Left lobe of liver (tissue), 2 donors: ENCODE results near the gene TMEM229A. TPM values are rescaled to one million over a fixed set of nuclear protein-coding genes. Genes with fewer than 3 reads are reported as not detected.
A peak's percentile ranks its signal among the peaks of the same experiment; 100 is the strongest.
"Not testable (repeated sequence)": the region's sequence is repeated elsewhere in the genome, so short reads cannot be mapped to it uniquely, and the experiment has no call there.

Experiments used
- ATAC-seq: fragments of 200-7000 bp; cut with Tn5 transposase; one replicate; pipeline ENCODE4 v1.9.1; 2020; ENCODE audit warnings: mild to moderate bottlenecking, moderate library complexity
- DNase-seq: peaks from one replicate; pipeline ENCODE4 v3.0.0-alpha.2; 2020; ENCODE audit warnings: low spot score
- total RNA-seq: library from RNA; stranded (reverse); gene quantifications from one replicate; pipeline ENCODE4 v1.2.1, GENCODE V29; 2021
- donor health status: DM: no; HTN: no; CAD: no; lungs with moderate emphysema.
- donor health status: DM: no; HTN: yes; CAD: no.

Gene TMEM229A
- total RNA-seq, 1 donor from 2014 or later = not detected

DNA sequence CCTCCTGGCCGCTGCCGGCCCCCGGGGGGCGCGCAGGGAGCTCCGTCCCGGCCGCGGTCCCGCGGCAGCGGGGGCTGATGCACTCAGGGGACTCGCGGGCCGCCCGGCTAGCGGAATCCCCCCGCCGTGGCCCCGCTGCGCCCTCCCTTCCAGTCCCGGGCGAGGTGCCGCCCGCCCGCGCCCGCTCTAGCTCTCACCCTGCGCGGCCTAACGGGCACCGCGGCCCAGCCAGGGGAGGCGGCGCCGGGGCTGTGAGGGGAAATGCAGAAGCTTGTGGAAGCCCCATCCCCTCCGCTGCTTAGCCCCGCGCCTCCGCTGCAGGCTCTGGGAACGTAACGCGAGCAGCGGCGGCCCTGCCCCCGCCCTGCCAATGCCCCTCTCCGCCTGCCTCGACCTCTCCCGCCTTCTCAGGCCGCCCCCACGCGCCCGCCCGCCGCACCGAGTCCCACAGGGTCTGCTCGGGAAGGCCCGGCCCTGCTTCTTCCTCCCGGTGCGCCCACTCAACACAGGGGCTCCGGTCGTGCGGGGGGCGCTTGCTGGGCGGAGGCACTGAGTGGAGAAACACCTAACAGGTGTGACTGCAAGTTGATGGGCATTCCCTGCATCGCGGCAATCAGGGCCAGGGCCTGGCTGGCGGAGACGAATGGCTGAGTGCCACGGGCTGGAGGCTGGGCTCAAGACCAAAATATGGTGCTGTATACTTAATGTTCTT, 384 bp upstream of the TMEM229A start:
- ATAC-seq (peak; percentile 48), DNase-seq (no peak)

DNA sequence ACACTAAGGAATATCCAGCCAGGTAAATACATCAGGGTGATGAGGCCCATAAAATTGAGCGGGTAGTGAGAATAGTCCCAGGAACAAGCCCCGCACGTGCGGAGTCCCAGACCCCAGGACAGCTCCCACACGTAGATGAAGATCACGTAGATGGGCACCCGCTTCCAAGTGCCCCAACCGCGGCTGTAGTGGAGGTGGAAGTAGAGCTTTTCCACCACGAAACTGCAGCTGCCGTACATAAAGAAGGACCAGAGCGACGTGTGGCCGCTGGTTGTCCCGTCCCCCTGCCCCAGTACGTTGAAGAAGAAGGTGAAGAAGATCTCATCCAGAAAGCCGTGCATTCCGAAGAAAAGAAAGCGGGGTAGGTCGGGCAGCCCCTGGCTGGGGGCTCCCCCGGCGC, 948 bp downstream of the TMEM229A start:
- DNase-seq (no peak), ATAC-seq (no peak)

- ATAC-seq (no peak), DNase-seq (no peak)
Measured at GRCh38 chr7:124031406-124031805, 1.5 kb downstream of the TMEM229A start.

DNA sequence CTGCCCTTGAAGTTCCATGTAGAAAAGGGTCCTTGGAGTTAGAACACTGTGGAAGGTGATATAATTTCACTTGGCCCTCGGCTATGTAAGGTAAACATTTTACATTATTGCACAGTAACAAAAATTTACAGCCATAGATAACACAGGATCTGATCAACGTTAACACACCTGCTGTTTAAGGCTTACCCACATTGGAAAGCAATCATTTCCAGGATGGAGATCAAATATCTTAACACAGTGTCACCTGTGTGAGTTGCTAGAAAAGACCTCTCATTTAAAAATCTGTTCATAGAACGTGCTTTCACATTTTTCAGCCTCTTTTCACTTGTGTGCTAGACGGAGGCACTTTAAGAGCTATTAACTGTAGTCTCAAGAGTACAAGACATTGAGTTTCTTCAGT, 1.9 kb downstream of the TMEM229A start:
- DNase-seq (no peak), ATAC-seq (no peak)

- ATAC-seq (no peak), DNase-seq (no peak)
Measured at GRCh38 chr7:124029396-124030188, 3.3 kb downstream of the TMEM229A start.

DNA sequence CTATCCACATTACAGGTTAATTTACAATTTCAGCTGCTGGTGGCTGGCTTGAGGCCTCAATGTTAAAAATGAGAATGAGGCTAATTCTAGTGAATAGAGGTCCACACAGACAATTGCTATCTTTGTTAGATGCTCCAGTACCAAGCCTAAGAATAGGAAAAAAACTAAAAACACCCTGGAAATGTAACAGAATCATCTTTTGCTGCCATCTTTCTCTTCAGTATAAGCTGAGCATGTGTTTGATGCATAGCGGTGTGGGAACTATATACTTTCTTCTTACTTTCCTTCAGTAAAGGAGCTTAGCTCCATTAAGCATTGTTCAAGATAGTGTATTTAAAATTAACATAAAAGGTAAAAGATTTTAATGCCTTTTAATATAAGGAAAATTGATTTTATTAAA, 5.6 kb downstream of the TMEM229A start:
- DNase-seq (no peak), ATAC-seq (no peak)

GRCh38 chr7:124024329-124024728, 8.5 kb downstream of the TMEM229A start:
- not testable (repeated sequence) for ATAC-seq, DNase-seq

- DNase-seq (no peak), ATAC-seq (no peak)
Measured at GRCh38 chr7:124022551-124022950, 10.3 kb downstream of the TMEM229A start.

DNA sequence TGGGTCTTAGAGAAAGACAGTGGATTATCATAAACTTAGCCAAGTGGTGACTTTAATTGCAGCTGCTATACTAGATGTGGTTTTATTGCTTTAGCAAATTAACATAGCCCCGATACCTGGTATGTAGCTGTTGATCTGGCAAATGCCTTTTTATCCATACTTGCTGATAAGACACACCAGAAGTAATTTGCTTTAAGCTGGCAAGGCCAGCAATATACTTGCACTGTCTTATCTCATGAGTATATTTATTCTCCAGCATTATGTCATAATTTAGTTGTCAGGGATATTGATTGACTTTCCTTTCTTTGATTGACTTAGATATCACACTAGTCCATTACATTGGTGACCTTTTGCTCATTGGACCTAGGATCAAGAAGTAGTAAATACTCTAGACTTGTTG, 12.8 kb downstream of the TMEM229A start:
- no peak for ATAC-seq

GRCh38 chr7:124013306-124013705, 19.6 kb downstream of the TMEM229A start:
- ATAC-seq (no peak), DNase-seq (no peak)

More for the DNA sequence above, 12.8 kb downstream of the TMEM229A start:
- no peak for DNase-seq

DNA sequence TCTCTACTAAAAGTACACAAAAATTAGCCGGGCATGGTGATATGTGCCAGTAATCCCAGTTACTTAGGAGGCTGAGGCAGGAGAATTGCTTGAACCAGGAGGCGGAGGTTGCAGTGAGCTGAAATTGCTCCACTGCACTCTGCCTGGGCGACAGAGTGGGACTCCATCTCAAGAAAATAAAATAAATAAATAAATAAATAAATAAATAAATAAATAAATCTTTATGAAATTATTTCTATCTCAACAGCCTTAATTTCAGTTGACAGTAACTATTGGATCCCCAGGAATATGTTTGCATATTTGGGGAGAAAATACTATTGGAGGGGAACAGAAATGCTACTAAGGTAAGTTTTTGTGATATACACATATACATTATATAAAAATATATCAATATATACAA, 20.0 kb downstream of the TMEM229A start:
- DNase-seq (no peak), ATAC-seq (no peak)

DNA sequence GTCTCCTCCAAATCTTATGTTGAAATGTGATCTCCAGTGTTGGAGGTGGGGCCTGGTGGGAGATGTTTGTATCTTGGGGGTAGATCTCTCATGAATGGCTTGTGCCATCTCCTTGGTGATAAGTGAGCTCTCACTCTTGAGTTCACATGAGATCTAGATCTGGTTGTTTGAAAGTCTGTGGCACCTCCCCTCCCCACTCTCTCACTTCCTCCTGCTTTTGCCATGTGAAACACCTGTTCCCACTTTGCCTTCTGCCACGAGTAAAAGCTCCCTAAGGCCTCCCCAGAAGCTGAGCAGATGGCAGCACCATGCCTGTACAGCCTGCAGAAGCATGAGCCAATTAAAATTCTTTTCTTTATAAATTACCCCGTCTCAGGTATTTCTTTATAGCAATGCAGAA, 23.5 kb downstream of the TMEM229A start:
- no peak for ATAC-seq
- DNase-seq = no peak

DNA sequence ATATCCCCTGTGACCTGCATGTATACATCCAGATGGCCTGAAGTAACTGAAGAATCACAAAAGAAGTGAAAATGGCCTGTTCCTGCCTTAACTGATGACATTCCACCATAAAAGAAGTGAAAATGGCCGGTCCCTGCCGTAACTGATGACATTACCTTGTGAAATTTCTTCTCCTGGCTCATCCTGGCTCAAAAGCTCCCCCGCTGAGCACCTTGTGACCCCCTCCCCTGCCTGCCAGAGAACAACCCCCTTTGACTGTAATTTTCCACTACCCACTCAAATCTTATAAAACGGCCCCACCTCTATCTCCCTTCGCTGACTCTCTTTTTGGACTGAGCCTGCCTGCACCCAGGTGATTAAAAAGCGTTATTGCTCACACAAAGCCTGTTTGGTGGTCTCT, 24.6 kb downstream of the TMEM229A start:
- not testable (repeated sequence) for ATAC-seq, DNase-seq

- DNase-seq (no peak), ATAC-seq (no peak)
Measured at GRCh38 chr7:123999703-124000102, 33.2 kb downstream of the TMEM229A start.

- no peak for ATAC-seq
Measured at GRCh38 chr7:123998921-123999320, 33.9 kb downstream of the TMEM229A start.

DNA sequence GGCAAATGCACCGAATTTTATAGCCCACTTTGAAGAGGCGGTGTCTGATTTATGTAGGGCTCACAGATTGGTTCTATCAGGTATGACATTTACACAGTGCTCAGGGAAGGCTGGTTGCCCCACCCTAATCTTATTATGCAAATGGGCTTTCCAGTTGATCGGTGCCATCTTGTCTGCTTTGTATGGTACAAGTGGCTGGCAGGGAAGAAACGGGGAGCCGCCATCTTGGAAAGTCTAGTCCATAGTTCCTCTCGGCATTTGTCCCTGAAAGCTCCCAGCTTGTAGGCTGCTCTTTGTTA, 36.6 kb downstream of the TMEM229A start:
- DNase-seq (no peak), ATAC-seq (no peak)

More at GRCh38 chr7:123998921-123999320, 33.9 kb downstream of the TMEM229A start:
- DNase-seq = no peak

- ATAC-seq (no peak), DNase-seq (no peak)
Measured at GRCh38 chr7:123995617-123996326, 37.1 kb downstream of the TMEM229A start.

GRCh38 chr7:123994449-123994848, 38.4 kb downstream of the TMEM229A start:
- DNase-seq (no peak), ATAC-seq (no peak)

DNA sequence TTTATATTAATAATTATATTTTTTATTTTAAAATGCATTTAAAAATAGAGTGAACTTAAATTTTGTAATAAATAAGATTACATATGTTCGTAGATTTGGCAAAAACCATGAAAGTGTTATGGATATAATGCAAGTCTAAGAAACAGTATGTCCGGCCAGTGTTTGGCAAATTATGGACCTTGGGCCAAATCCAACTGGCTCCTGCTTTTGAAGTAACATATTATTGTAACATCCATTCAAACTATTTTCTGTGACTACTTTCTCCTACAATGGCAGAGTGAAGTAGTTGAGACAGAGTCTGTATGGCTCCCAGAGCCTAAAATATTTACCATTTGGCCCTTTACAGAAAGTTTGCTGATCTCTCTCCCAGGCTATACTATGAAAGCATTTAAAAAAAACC, 38.9 kb downstream of the TMEM229A start:
- DNase-seq = no peak
- no peak for ATAC-seq

- DNase-seq = no peak
- no peak for ATAC-seq
Measured at GRCh38 chr7:123992913-123993518, 39.9 kb downstream of the TMEM229A start.

- ATAC-seq (no peak), DNase-seq (no peak)
Measured at GRCh38 chr7:123987445-123987844, 45.4 kb downstream of the TMEM229A start.
